Inflammatory macrophage treated with lipopolysaccharide for 1 hour (primary cell): ENCODE measurements around the gene PHLDB2.

Experiments used
- DNase-seq, 2 donors: peaks; one replicate each; pipeline ENCODE4 v3.0.0-alpha.2; 2020 to 2022

The PHLDB2 gene

GRCh38 chr3:111859061-111859973, at the start of gene PHLDB2:
Gene PHLDB2 (plus strand): TSS chr3:111859265. CDS start chr3:111884078, 24,813 bp downstream.
- peak in 1 of 2 donors; percentile 4 for DNase-seq

DNA sequence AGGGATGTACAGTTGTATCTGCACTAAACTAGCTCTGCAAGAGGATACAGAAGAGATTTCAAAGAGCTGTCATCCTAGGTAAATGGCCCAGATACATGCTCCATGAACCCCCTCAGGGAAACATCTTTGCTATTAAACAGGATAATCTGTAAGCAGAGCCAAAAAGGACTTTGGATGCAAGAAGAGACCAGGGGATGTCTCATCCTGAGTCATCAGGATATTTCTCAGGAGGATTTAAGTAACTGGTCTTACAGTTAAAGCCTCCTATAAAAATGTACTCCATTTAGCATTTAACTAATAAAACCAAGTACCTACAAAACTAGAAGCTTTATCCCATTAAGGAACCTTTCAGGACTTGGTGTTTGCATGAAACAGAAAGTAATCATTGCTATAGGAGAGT, 48.2 kb upstream of the PHLDB2 start:
- DNase-seq: no peak

- no peak for DNase-seq
Measured at GRCh38 chr3:111811811-111812210, 47.3 kb upstream of the PHLDB2 start.

DNA sequence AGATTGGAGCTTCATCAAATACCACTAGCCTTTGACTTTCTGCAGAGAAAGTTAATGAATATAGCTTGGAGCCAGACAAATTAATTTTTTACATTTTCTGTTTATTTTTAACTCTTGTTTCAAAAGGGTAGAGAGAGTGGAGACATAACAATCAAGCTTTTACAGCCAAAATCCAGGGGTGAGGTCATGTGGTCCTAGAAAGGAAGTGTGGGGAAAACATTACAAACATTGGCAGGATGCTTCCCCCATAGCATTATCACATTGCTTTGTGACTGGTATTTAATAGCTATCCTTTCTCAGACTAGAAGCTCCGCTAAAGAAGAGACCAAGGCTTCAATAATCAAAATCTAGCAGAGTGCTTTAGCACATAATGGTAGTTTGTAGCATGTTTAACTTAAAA, 46.4 kb upstream of the PHLDB2 start:
- no peak for DNase-seq

DNA sequence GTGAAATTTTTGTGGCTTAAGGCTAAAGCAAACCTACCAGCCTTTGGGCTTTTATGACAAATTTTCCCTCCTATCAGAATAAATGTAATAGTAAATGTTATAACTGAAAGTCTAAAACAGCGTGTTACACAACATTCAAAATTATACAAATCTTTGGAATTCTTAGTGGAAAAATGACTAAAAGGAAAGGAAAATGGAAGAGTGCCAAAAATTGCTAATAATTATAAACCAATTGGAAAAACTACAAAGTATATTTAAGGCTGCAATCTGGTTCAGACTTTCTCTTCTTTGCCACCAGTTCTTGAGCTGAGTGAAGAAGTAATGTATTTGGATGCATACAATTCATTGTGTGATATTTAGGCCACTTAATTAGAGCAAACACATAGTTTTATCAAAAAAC, 45.6 kb upstream of the PHLDB2 start:
- DNase-seq: no peak

GRCh38 chr3:111813979-111814378, 45.1 kb upstream of the PHLDB2 start:
- no peak for DNase-seq

DNA sequence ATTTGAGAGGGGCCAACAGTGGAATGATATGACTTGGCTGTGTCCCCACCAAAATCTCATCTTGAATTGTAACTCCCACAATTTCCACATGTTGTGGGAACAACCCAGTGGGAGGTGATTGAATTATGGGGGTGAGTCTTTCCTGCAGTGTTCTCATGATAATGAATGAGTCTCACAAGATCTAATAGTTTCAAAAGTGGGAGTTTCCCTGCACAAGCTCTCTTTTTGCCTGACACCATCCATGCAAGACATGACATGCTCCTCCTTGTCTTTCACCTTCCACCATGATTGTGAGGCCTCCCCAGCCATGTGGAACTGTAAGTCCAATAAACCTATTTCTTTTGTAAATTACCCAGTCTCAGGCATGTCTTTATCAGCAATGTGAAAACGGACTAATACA, 42.3 kb upstream of the PHLDB2 start:
- peak in 1 of 2 donors; percentile 14 for DNase-seq

GRCh38 chr3:111819927-111820326, 39.1 kb upstream of the PHLDB2 start:
- DNase-seq: no peak

- no peak for DNase-seq
Measured at GRCh38 chr3:111820651-111821050, 38.4 kb upstream of the PHLDB2 start.

DNA sequence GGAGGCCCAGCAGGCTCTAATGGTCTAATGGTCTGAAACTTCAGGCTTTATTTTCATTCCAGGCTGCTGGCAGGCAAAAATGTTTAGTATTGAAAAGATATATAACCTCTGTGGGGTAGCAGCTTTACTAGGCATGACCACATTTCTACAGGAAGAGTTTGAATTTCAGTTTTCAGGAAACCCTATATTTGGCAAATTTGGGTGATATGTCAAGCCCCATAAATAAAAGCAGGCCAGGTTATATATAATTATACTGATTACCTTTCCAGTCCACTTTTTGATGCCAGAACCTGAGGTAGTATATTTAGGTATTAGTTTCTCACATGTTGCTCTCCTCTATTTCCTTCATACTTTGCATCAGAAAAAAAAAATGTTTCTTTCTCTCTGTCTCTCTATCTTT, 37.2 kb upstream of the PHLDB2 start:
- no peak for DNase-seq

GRCh38 chr3:111822804-111823203, 36.3 kb upstream of the PHLDB2 start:
- DNase-seq: no peak

DNA sequence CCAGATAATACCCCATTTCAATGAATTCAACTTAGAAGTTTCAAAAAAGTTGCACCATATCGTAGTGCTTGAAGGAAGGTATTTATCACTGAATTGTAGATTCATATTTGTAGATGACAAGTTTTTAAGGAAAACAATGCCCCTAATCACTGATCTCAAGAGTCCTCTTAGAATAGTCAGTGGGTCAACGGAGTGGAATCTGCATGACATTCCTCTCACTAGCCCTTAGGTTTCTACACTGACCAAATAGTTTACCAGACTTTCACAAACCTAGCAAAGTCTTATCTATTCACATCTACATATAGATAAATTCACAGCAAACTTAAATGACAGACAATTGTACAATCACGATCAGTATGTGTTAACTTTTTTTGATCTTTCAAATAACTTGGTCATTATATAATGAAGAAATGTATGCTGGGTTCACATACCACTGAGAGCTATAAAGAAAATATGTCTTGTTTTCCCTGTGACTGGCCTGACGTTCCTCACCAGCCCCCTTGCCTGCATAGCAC, 35.7 kb upstream of the PHLDB2 start:
- DNase-seq: no peak

- DNase-seq: no peak
Measured at GRCh38 chr3:111824351-111824750, 34.7 kb upstream of the PHLDB2 start.

DNA sequence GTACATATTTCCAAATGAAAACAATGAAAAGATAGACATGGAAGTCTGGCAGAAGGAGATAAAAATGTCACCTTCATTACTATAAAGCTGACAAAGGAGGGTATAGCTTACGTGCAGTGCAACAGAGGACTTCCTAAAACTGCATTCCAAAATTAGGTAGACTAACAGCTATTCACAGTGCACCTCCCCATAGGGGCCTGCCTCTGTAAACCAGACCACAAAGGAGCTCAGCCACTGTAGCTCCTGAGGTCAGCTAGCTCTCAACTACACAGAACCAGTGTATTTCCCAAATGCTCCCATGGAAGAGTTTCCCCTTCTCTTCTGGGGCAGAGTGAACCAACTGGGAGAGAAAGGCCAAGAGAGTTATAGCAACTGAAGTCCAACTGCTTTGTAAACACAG, 31.2 kb upstream of the PHLDB2 start:
- no peak for DNase-seq

DNA sequence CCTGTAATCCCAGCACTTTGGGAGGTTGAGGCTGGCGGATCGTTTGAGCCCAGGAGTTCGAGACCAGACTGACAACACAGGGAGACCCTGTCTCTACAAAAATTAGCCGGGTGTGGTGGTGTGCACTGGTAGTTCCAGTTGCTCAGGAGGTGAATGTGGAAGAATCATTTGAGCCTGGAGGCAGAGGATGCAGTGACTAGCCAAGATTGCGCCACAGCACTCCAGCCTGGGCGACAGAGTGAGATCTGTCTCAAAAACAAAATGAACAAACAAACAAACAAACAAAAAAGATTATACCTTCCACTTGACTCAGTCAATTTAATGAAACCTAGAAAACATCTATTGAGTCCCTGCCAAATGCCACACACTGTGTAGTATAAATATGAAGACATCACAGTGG, 30.5 kb upstream of the PHLDB2 start:
- no peak for DNase-seq

- DNase-seq: no peak
Measured at GRCh38 chr3:111829023-111829422, 30.0 kb upstream of the PHLDB2 start.

- DNase-seq: no peak
Measured at GRCh38 chr3:111831840-111832239, 27.2 kb upstream of the PHLDB2 start.

- no peak for DNase-seq
Measured at GRCh38 chr3:111837112-111837511, 22.0 kb upstream of the PHLDB2 start.

GRCh38 chr3:111838133-111838532, 20.9 kb upstream of the PHLDB2 start:
- no peak for DNase-seq

DNA sequence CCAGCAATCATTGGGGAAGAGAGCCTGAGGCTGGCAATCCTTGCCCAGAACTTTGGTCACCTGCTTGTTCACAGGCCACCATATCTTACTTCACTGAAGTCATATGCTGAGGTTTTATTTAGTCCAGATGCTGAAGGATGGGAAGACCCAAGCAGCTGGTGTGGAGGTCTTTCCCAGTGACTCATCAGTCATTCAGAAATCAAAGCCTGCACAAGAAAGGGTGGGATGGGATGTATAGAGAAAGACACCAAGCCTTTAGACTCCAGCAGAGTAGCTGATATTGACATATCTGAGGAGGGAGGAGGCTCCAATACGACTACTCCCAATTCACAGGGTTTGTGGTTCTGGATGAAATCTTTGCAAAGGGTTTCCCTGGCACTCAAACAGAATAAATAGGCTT, 13.0 kb upstream of the PHLDB2 start:
- DNase-seq: no peak

- DNase-seq: no peak
Measured at GRCh38 chr3:111846717-111847116, 12.3 kb upstream of the PHLDB2 start.

- DNase-seq: no peak
Measured at GRCh38 chr3:111848283-111848682, 10.8 kb upstream of the PHLDB2 start.

GRCh38 chr3:111848778-111849177, 10.3 kb upstream of the PHLDB2 start:
- DNase-seq: no peak

- DNase-seq: no peak
Measured at GRCh38 chr3:111850537-111850936, 8.5 kb upstream of the PHLDB2 start.

GRCh38 chr3:111851511-111851954, 7.5 kb upstream of the PHLDB2 start:
- no peak for DNase-seq
